Mucosa of rectum (tissue), 2 donors: ENCODE data around the gene KIAA0232.

Source experiments
- H3K27ac ChIP-seq, 2 donors: one replicate each; pipeline ENCODE4 v1.7.0; 2013; ENCODE audit warnings: inconsistent platforms in 2 of 2, low read depth in 2 of 2, low read length in 2 of 2
- H3K27me3 ChIP-seq, 2 donors: one replicate each; pipeline ENCODE4 v1.7.0; 2013; ENCODE audit warnings: low read length in 2 of 2; ENCODE audit not compliant: control insufficient read depth in 2 of 2, insufficient read depth in 2 of 2
- H3K36me3 ChIP-seq, 2 donors: one replicate each; pipeline ENCODE4 v1.7.0; 2013; ENCODE audit warnings: low read length in 2 of 2; ENCODE audit not compliant: control insufficient read depth in 2 of 2, insufficient read depth in 2 of 2
- H3K4me1 ChIP-seq, 2 donors: one replicate each; pipeline ENCODE4 v1.7.0; 2013; ENCODE audit warnings: low read length in 2 of 2, mild to moderate bottlenecking in 1 of 2; ENCODE audit not compliant: control insufficient read depth in 2 of 2, insufficient read depth in 2 of 2
- H3K4me3 ChIP-seq, 2 donors: one replicate each; pipeline ENCODE4 v1.7.0; 2013; ENCODE audit warnings: low read length in 2 of 2
- H3K9ac ChIP-seq, 2 donors: one replicate each; pipeline ENCODE4 v1.7.0; 2013; ENCODE audit warnings: low read length in 2 of 2, low read depth in 1 of 2, mild to moderate bottlenecking in 1 of 2
- H3K9me3 ChIP-seq, 2 donors: one replicate each; pipeline ENCODE4 v1.7.0; 2013; ENCODE audit warnings: low read length in 2 of 2; ENCODE audit not compliant: control insufficient read depth in 2 of 2
- donor health status: healthy.
- donor health status: Normal muscosa, but diverticular disease.

KIAA0232 gene

GRCh38 chr4:6877067-6877466 lies 94.5 kb downstream of the KIAA0232 start:
- peaks cover 0 to 2% of the 10 kb centered on the region in 2 donors for H3K4me1 ChIP-seq
- no peaks in the 10 kb centered on the region for H3K27me3 ChIP-seq
- no peak overlapping the region for H3K27ac ChIP-seq
- peaks cover 76 to 79% of the 10 kb centered on the region in 2 donors for H3K36me3 ChIP-seq
- no peak overlapping the region for H3K9ac ChIP-seq
- H3K4me3 ChIP-seq: no peak overlapping the region
- H3K9me3 ChIP-seq: no peaks in the 10 kb centered on the region

- H3K9me3 ChIP-seq: no peaks in the 10 kb centered on the region
- H3K4me1 ChIP-seq: peaks cover 0 to 2% of the 10 kb centered on the region in 2 donors
- no peak overlapping the region for H3K9ac ChIP-seq
- H3K4me3 ChIP-seq: no peak overlapping the region
- H3K36me3 ChIP-seq: peaks cover 73 to 77% of the 10 kb centered on the region in 2 donors
- no peak overlapping the region for H3K27ac ChIP-seq
- H3K27me3 ChIP-seq: no peaks in the 10 kb centered on the region
Measured at GRCh38 chr4:6878451-6879059, 96.0 kb downstream of the KIAA0232 start.

DNA sequence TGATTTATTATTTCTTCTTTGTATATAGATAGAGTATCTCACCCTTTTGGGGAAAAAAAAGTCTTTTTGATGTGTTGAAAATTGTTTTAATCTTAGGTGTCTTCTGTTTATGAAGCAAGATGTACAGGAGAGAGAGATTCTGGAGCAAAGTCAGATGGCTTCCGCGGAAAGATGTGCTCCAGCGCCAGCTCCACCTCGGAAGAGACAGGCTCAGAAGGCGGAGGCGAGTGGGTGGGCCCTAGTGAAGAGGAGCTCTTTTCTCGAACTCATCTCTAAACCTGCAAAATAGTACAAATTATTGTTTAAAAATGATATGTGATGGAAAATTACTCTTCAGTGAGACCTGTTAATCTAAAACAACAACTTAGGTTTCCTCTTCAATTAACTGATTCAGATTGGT lies 98.2 kb downstream of the KIAA0232 start:
- peaks cover 59 to 62% of the 10 kb centered on the region in 2 donors for H3K36me3 ChIP-seq
- H3K27me3 ChIP-seq: no peaks in the 10 kb centered on the region
- no peaks in the 10 kb centered on the region for H3K4me1 ChIP-seq
- no peak overlapping the region for H3K9ac ChIP-seq
- H3K4me3 ChIP-seq: no peak overlapping the region
- no peaks in the 10 kb centered on the region for H3K9me3 ChIP-seq
- H3K27ac ChIP-seq: no peak overlapping the region

DNA sequence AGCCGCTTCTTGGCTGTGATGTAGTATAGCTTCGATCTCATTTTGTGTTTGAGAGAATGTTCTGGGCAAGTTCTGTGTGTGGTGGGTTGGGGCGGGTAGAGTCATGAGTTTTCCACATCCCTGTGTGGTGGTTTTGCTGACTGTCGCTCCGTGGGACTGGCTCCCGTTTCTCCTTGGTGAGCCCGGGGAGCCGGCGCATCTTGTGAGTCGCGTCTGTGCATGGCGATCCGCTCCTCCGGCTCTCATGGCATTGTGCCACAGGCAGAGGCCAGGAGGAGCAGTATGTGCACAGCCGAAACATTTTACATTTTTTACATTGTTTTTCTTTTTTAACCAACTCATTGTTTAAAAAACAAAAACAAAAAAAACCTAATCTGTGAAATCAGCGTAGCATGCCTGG lies 99.4 kb downstream of the KIAA0232 start:
- no peaks in the 10 kb centered on the region for H3K27me3 ChIP-seq
- peaks cover 53% of the 10 kb centered on the region in 2 donors for H3K36me3 ChIP-seq
- H3K27ac ChIP-seq: no peak overlapping the region

GRCh38 chr4:6884341-6884870 lies 101.9 kb downstream of the KIAA0232 start:
- Histone ChIP-seq H3K27ac (no peak overlapping the region), H3K27me3 (no peaks in the 10 kb centered on the region), H3K9me3 (no peaks in the 10 kb centered on the region), H3K4me3 (no peak overlapping the region), H3K4me1 (no peaks in the 10 kb centered on the region), H3K9ac (no peak overlapping the region), H3K36me3 (peaks cover 33 to 35% of the 10 kb centered on the region in 2 donors)

More for the DNA sequence above, 99.4 kb downstream of the KIAA0232 start:
- H3K9ac ChIP-seq: no peak overlapping the region
- H3K4me3 ChIP-seq: no peak overlapping the region
- H3K4me1 ChIP-seq: no peaks in the 10 kb centered on the region
- no peaks in the 10 kb centered on the region for H3K9me3 ChIP-seq

- Histone ChIP-seq H3K9me3 (no peaks in the 10 kb centered on the region), H3K4me1 (no peaks in the 10 kb centered on the region), H3K27me3 (no peaks in the 10 kb centered on the region), H3K27ac (no peak overlapping the region), H3K9ac (no peak overlapping the region), H3K4me3 (no peak overlapping the region), H3K36me3 (peaks cover 21 to 22% of the 10 kb centered on the region in 2 donors)
Measured at GRCh38 chr4:6885953-6886557, 103.5 kb downstream of the KIAA0232 start.

GRCh38 chr4:6886886-6887285 lies 104.4 kb downstream of the KIAA0232 start:
- Histone ChIP-seq H3K27ac (no peak overlapping the region), H3K36me3 (peaks cover 12 to 13% of the 10 kb centered on the region in 2 donors), H3K9ac (no peak overlapping the region), H3K4me3 (no peak overlapping the region), H3K4me1 (peaks cover 1 to 3% of the 10 kb centered on the region in 2 donors), H3K9me3 (no peaks in the 10 kb centered on the region), H3K27me3 (no peaks in the 10 kb centered on the region)

- peak overlapping the region in 1 of 2 donors; percentile 13 for H3K27ac ChIP-seq
- no peaks in the 10 kb centered on the region for H3K27me3 ChIP-seq
- no peak overlapping the region for H3K4me3 ChIP-seq
- H3K9me3 ChIP-seq: no peaks in the 10 kb centered on the region
- peaks cover 6 to 10% of the 10 kb centered on the region in 2 donors for H3K36me3 ChIP-seq
- H3K9ac ChIP-seq: no peak overlapping the region
- peaks cover 10 to 12% of the 10 kb centered on the region in 2 donors for H3K4me1 ChIP-seq
Measured at GRCh38 chr4:6887591-6888371, 105.3 kb downstream of the KIAA0232 start.

- Histone ChIP-seq H3K9me3 (no peaks in the 10 kb centered on the region), H3K27ac (peak overlapping the region in 1 of 2 donors; percentile 13), H3K4me1 (peaks cover 15 to 16% of the 10 kb centered on the region in 2 donors), H3K27me3 (no peaks in the 10 kb centered on the region), H3K9ac (no peak overlapping the region), H3K4me3 (no peak overlapping the region), H3K36me3 (peaks cover 0 to 3% of the 10 kb centered on the region in 2 donors)
Measured at GRCh38 chr4:6888506-6889071, 106.1 kb downstream of the KIAA0232 start.
